CD14-positive monocyte (primary cell): Measurements from ENCODE around the gene RIT2. TPM values are rescaled to one million over a fixed set of nuclear protein-coding genes. Genes with fewer than 3 reads are reported as not detected.

ENCODE experiments used
- DNase-seq, 3 donors: peaks; one replicate each; pipeline ENCODE4 v3.0.0-alpha.2; 2011 to 2022
- H2AFZ ChIP-seq: 2 replicates; pipeline ENCODE4 v1.6.0; 2012; ENCODE audit warnings: mild to moderate bottlenecking, low read depth, low read length, inconsistent platforms; ENCODE audit not compliant: insufficient read depth, poor library complexity, severe bottlenecking
- H3K27ac ChIP-seq, 2 donors: 1 replicate in 1 of 2; 2 replicates in 1 of 2; pipeline ENCODE4 v1.5.1; 2012 to 2013; ENCODE audit warnings: low read length in 2 of 2, control low read depth in 1 of 2, inconsistent platforms in 1 of 2, low read depth in 1 of 2, mild to moderate bottlenecking in 1 of 2
- H3K27me3 ChIP-seq, 2 donors: one replicate each; pipeline versions ENCODE4 v1.6.0 to v1.6.1; 2011 to 2013; ENCODE audit warnings: low read length in 2 of 2; ENCODE audit not compliant: control insufficient read depth in 2 of 2, insufficient read depth in 2 of 2
- H3K36me3 ChIP-seq, 2 donors: replicated peaks in 1 of 2; 1 replicate in 1 of 2; 2 replicates in 1 of 2; pipeline versions ENCODE4 v1.5.1 to v1.6.1; 2012 to 2013; ENCODE audit warnings: low read length in 2 of 2, control low read depth in 1 of 2, inconsistent platforms in 1 of 2, mild to moderate bottlenecking in 1 of 2; ENCODE audit not compliant: insufficient read depth in 2 of 2, control insufficient read depth in 1 of 2
- H3K4me1 ChIP-seq, 2 donors: 1 replicate in 1 of 2; 2 replicates in 1 of 2; pipeline versions ENCODE4 v1.5.1 to v1.6.1; 2012 to 2013; ENCODE audit warnings: low read length in 2 of 2, control low read depth in 1 of 2, inconsistent platforms in 1 of 2, mild to moderate bottlenecking in 1 of 2, moderate library complexity in 1 of 2; ENCODE audit not compliant: insufficient read depth in 2 of 2, control insufficient read depth in 1 of 2
- H3K4me2 ChIP-seq: replicated peaks from 2 replicates; pipeline ENCODE3; 2012; ENCODE audit warnings: low read length, moderate library complexity, mild to moderate bottlenecking; ENCODE audit not compliant: poor library complexity, severe bottlenecking; ENCODE audit errors: extremely low read depth
- H3K4me3 ChIP-seq, 3 experiments: fragments of 200-600 bp in 1 of 3; sonication (generic) in 1 of 3; replicated peaks in 1 of 3; 1 replicate in 2 of 3; 2 replicates in 1 of 3; pipeline ENCODE4 v1.5.1; 2011 to 2013; ENCODE audit warnings: low read length in 3 of 3, mild to moderate bottlenecking in 3 of 3, control low read depth in 2 of 3, low read depth in 2 of 3, inconsistent platforms in 1 of 3, moderate library complexity in 1 of 3
- H3K79me2 ChIP-seq: 2 replicates; pipeline ENCODE4 v1.6.0; 2012; ENCODE audit warnings: mild to moderate bottlenecking, control low read depth, inconsistent platforms, low read length, moderate library complexity; ENCODE audit not compliant: insufficient read depth
- H3K9ac ChIP-seq: 2 replicates; pipeline ENCODE4 v1.6.0; 2017; ENCODE audit warnings: low read length, mild to moderate bottlenecking; ENCODE audit not compliant: insufficient read depth, poor library complexity, severe bottlenecking
- H3K9me3 ChIP-seq, 2 donors: replicated peaks in 1 of 2; 1 replicate in 1 of 2; 2 replicates in 1 of 2; pipeline versions ENCODE4 v1.5.1 to v1.6.1; 2012 to 2013; ENCODE audit warnings: low read length in 2 of 2, control low read depth in 1 of 2; ENCODE audit not compliant: control insufficient read depth in 1 of 2, insufficient read depth in 1 of 2
- H4K20me1 ChIP-seq: 2 replicates; pipeline ENCODE4 v1.6.0; 2012; ENCODE audit warnings: mild to moderate bottlenecking, low read length, control low read depth, moderate library complexity; ENCODE audit not compliant: insufficient read depth
- H3K27ac Mint-ChIP-seq, 7 donors: one replicate each; pipeline ENCODE4 v1.8.0; 2020; ENCODE audit warnings: mild to moderate bottlenecking in 7 of 7, mixed read lengths in 7 of 7, moderate library complexity in 6 of 7, inconsistent platforms in 2 of 7
- H3K27me3 Mint-ChIP-seq, 3 donors: one replicate each; pipeline ENCODE4 v1.8.0; 2021 to 2022; ENCODE audit warnings: low read depth in 3 of 3, mild to moderate bottlenecking in 3 of 3, mixed read lengths in 3 of 3, moderate library complexity in 3 of 3, inconsistent platforms in 1 of 3
- H3K36me3 Mint-ChIP-seq, 2 donors: one replicate each; pipeline ENCODE4 v1.8.0; 2020; ENCODE audit warnings: mixed read lengths in 2 of 2, inconsistent platforms in 1 of 2, mild to moderate bottlenecking in 1 of 2
- H3K4me1 Mint-ChIP-seq: one replicate; pipeline ENCODE4 v1.8.0; 2020; ENCODE audit warnings: mild to moderate bottlenecking, mixed read lengths
- H3K4me3 Mint-ChIP-seq, 2 donors: one replicate each; pipeline ENCODE4 v1.8.0; 2020; ENCODE audit warnings: mild to moderate bottlenecking in 2 of 2, mixed read lengths in 2 of 2, moderate library complexity in 1 of 2
- H3K9me3 Mint-ChIP-seq, 7 donors: one replicate each; pipeline ENCODE4 v1.8.0; 2020 to 2022; ENCODE audit warnings: mixed read lengths in 7 of 7, mild to moderate bottlenecking in 6 of 7, moderate library complexity in 6 of 7, inconsistent platforms in 2 of 7
- CTCF ChIP-seq: fragments of 200-600 bp; IDR thresholded peaks from one replicate; pipeline ENCODE4 v1.8.0; 2022; ENCODE audit warnings: antibody characterized with exemption, mild to moderate bottlenecking
- intact Hi-C, 2 donors: fragments of 100-400 bp; cut with micrococcal nuclease; formaldehyde crosslinking; loops; one replicate each; pipeline versions ENCODE4 v1.15.0 to v1.15.1; 2023
- polyA plus RNA-seq, 3 donors: library from polyadenylated mRNA; depleted of rRNA in 1 of 3; unstranded in 2 of 3; stranded (reverse) in 1 of 3; fragments of 300-500 nt in 2 of 3; fragments of >200 nt in 1 of 3; fragmentation: Illumina TruSeq in 2 of 3; gene quantifications; 1 replicate in 2 of 3; 2 replicates in 1 of 3; pipeline ENCODE4 v1.2.3, GENCODE V29; 2012 to 2021

Gene RIT2
- polyA plus RNA-seq, 3 donors, result not detected

DNA sequence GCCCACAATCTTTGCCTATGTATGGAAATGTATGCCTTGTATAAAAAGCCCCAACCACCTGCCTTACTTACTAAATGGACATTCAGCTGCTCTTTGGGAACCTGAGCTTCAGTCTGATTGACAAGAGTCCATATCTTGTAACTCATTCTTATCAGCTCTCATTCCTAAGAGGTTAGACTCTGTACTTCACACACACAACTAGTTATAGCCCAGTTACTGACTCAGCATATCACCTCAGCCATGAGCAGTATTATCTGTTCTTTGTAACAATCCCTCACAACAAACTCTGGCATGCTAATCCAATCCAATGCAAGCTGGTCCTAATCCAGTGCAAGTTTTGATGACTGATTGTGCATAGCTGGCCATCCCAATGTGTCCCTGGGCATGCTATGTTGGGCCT lies 250.6 kb downstream of the RIT2 start:
- no peak for TF ChIP-seq CTCF
- Mint-ChIP-seq H3K9me3 (peaks cover 0 to 3% (median 0%) of the 10 kb centered on the region in 7 donors), H3K36me3 (no peaks in the 10 kb centered on the region), H3K27ac (peak overlapping the region in 1 of 7 donors; percentile 16), H3K4me1 (no peaks in the 10 kb centered on the region), H3K27me3 (peaks cover 0 to 2% (median 0%) of the 10 kb centered on the region in 3 donors), H3K4me3 (no peak overlapping the region)
- H3K4me3 ChIP-seq, result no peak overlapping the region
- H3K27me3 ChIP-seq, result no peaks in the 10 kb centered on the region
- H3K4me1 ChIP-seq, result no peaks in the 10 kb centered on the region
- H3K4me2 ChIP-seq, result no peak overlapping the region
- no peaks in the 10 kb centered on the region for H3K9me3 ChIP-seq
- no peaks in the 10 kb centered on the region for H3K79me2 ChIP-seq
- no peak overlapping the region for H3K9ac ChIP-seq
- H2AFZ ChIP-seq, result no peak overlapping the region
- no peaks in the 10 kb centered on the region for H3K36me3 ChIP-seq
- intact Hi-C loops, result no loop called here
- no peaks in the 10 kb centered on the region for H4K20me1 ChIP-seq
- H3K27ac ChIP-seq, result no peak overlapping the region
- DNase-seq, result no peak

GRCh38 chr18:42861271-42861670 lies 254.2 kb downstream of the RIT2 start:
- no peaks in the 10 kb centered on the region for H3K36me3 ChIP-seq
- H3K27ac Mint-ChIP-seq, result no peak overlapping the region
- no peak for TF ChIP-seq CTCF
- H3K4me3 Mint-ChIP-seq, result no peak overlapping the region
- H3K4me1 ChIP-seq, result no peaks in the 10 kb centered on the region
- intact Hi-C loops, result no loop called here
- H3K27me3 ChIP-seq, result no peaks in the 10 kb centered on the region
- no peak overlapping the region for H3K9ac ChIP-seq
- no peak overlapping the region for H3K4me3 ChIP-seq
- peaks cover 0 to 2% (median 0%) of the 10 kb centered on the region in 3 donors for H3K27me3 Mint-ChIP-seq
- H2AFZ ChIP-seq, result no peak overlapping the region
- H3K27ac ChIP-seq, result no peak overlapping the region
- no peaks in the 10 kb centered on the region for H3K36me3 Mint-ChIP-seq
- H3K4me1 Mint-ChIP-seq, result no peaks in the 10 kb centered on the region
- no peaks in the 10 kb centered on the region for H3K79me2 ChIP-seq
- H3K9me3 ChIP-seq, result no peaks in the 10 kb centered on the region
- H3K9me3 Mint-ChIP-seq, result peaks cover 0 to 3% (median 0%) of the 10 kb centered on the region in 7 donors
- H4K20me1 ChIP-seq, result no peaks in the 10 kb centered on the region
- no peak overlapping the region for H3K4me2 ChIP-seq
- DNase-seq, result no peak
